ENCODE measurements around the gene TMEM164.
A peak's percentile ranks its signal among the peaks of the same experiment; 100 is the strongest.

TMEM164 gene

GRCh38 chrX:110086162-110086915, 83.4 kb downstream of the TMEM164 start:
- no peak for DNase-seq

GRCh38 chrX:110086916-110087484, 84.1 kb downstream of the TMEM164 start:
- no peak for DNase-seq

GRCh38 chrX:110087485-110088356, 84.8 kb downstream of the TMEM164 start:
- DNase-seq = no peak

DNA sequence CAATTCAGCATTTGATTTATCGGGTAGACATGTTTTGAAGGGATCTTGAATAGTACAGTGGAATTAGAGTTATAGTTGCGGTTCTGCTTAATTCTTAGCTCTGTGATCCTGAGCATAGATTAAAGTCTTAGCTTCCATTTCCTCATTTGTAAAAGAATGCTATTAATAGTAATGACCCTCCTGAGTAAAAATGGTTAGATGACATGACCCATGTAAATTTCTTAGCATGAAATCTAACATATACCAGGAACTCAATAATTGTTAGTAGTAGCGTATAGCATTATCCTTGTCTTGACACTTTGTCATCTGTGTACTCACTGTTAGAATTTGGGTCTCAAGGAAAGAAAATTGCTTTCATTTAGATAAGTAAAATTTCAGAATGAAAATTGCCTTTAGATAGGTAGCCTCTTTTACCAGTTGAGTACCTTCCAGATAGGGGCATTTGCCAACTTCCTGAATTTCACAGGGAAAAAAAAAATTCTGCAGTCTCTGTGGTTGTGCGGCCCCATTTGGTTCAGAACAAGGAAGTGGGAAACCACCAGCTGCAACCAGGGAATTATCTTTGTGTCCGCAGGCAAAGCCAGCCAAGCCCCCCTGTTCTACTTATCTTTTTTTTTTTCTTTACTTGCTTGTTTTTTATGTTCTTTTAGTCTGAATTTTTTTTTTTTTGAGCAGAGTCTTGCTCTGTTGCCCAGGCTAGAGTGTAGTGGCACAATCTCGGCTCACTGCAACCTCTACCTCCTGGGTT, 86.9 kb downstream of the TMEM164 start:
- DNase-seq = no peak

DNA sequence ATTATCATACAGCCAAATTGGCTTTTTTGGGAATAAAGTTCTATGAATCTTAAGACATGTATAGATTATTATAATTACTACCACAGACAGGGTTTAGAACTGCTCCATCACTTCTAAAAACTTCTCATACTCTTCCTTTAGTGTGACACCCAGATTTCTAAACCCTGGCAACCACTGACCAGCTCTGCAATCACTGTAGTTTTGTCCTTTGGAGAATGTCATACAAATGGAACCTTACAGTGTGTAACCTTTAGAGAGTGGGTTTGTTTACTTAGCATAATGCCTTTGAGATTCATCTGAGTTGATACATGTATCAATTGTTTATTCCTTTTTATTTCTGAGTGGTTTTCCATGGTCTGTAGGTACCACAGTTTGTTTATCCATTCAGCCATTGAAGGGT, 95.0 kb downstream of the TMEM164 start:
- peak; percentile 61 for DNase-seq

DNA sequence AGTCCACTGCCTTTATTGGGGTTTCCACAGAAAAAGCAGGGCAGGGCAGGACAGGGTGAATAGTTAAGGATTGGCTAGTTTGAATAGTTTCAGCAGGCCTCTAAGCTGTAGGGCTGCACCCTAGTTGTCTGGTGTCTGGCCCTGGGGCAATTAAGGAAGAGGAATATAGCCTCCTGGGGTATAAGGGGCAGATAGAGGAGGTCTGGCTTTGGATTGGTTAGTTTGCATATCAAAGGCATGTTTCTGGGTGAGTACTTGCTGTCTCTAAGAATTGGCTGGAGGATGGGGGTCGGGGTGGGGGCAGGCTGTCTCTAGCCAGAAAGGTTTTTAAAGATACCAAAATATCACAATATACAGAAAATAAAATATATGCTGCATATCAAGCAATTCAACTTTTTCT, 100.4 kb downstream of the TMEM164 start:
- no peak for DNase-seq

- no peak for DNase-seq
Measured at GRCh38 chrX:110104078-110104477, 101.2 kb downstream of the TMEM164 start.

DNA sequence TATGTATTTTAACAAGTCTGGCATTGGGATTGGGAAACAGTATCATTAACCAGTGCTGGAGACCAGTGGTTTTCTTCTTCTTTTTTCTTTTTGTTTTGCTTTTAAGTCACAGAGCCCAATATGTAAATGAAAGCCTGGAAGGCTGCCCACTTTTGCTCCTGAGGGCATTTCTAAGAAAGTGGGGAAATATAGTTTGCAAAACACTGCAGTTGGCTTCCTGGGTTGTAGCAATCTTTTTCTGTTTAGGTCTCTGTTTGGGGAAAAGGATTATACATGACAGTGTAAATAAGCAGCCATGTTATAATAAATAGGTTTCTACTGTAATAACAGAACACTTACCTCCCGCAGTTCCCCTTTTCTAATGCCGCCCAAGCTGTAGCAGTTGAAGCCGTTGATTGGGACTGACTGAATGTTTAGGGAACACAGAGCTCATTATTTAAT, 105.5 kb downstream of the TMEM164 start:
- no peak for DNase-seq

DNA sequence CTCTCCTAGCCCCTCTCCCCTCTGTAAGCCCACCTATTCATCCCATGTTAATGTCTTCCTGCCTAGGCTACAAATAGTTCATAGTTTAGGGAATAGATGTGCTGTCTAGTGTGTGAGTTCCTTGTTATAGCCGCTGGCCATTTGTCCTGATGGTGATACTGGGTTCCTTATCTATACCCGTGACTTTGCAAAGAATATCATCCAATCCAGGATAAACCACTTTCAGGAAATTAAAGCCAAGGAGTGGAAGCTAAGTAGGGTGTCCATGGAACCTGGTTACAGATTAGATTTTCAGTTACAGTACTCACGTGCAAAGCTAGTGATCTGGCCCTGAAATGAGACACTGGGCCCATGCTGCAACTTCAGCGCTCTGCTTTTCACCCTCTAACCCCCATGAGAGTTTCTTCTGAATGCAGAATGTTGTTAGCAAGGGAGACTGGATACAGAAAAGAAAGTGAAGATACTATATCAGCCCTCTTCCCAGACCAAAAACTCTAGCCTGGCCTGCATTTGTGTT, 111.4 kb downstream of the TMEM164 start:
- DNase-seq = no peak

- no peak for DNase-seq
Measured at GRCh38 chrX:110116066-110116980, 113.4 kb downstream of the TMEM164 start.

- DNase-seq = no peak
Measured at GRCh38 chrX:110118530-110118929, 115.6 kb downstream of the TMEM164 start.

GRCh38 chrX:110119480-110119879, 116.6 kb downstream of the TMEM164 start:
- DNase-seq = no peak

DNA sequence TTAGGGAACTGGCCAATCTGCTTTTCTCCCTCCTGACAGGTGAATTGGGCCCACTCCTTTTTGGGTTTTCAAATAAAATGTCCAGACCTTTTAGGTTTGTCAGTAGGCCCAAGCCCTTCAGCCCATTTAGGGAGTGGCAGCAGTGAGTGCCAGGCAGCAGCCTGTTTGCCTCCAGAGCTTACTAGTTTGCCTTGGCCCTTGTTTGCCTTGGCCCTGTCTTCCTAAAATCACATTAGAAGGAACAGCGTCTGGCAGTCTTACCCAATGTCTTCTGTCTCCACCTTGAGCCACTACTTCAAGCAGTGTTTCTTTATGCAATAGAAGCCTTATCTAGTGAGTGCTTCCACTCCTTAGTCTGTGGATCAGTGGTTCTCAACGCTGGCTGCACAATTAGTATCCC, 117.1 kb downstream of the TMEM164 start:
- no peak for DNase-seq

DNA sequence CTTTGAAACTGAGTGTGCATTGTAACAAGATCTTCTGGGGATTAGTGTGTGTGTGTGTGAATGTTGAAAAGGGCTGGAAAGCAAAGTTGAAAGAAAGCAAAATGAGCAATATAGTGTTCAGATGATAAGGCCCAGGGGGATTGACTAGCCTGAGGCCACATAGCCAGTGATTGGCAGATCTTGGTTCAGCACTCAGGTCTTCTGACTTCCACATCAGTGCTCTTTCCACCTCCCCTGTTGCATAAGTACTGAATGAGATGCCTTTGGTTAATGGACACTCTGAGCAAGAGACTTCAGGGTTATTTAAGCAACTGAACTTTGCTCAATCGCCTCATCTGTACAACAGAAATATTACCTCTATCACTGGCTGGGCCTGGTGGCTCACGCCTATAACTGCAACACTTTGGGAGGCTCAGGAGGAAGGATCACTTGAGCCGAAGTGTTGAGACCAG, 120.4 kb downstream of the TMEM164 start:
- no peak for DNase-seq

GRCh38 chrX:110125446-110126162, 122.7 kb downstream of the TMEM164 start:
- DNase-seq = no peak

DNA sequence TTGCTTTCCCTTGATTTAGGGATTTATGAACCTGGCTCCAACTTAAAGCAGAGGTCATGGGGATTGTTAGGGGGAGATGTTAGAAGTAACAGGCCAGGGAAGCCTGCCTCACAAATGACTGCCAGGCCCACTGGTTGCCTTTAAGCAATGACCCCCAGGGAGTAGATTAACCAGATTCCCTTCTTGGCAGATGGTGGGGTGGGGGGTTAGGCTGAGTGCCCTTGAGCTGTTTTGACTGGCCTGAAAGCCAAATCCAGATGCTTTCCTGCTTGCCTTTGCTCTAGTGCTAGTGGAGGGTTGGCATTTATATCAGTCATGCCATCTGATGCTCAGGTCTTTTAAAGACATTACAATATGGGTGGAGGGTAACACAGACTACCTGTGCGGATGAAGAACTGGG, 128.1 kb downstream of the TMEM164 start:
- no peak for DNase-seq

GRCh38 chrX:110132450-110133114, 129.7 kb downstream of the TMEM164 start:
- DNase-seq = no peak

GRCh38 chrX:110133735-110134370, 130.9 kb downstream of the TMEM164 start:
- no peak for DNase-seq

DNA sequence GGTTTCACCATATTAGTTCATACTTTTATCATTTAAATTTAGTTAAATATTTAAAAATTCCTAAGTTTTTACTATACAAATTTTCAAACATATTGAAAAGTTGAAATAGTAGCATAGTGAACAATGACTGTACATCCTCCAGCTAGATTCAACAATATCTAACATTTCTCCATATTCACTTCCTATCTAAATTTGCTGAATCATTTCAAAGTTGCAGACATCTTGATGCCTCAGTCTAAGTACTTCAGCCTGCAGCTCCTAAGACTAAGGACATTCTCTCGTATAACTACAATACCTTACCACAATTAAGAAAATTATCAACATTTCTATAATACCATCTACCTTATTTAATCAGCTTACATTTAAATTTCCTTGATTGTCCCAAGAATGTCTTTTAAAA, 132.7 kb downstream of the TMEM164 start:
- no peak for DNase-seq

- DNase-seq = no peak
Measured at GRCh38 chrX:110136136-110136535, 133.2 kb downstream of the TMEM164 start.
